GM12878 (cell line): ENCODE measurements around the gene GYG2. TPM values are rescaled to one million over a fixed set of nuclear protein-coding genes. Genes with fewer than 3 reads are reported as not detected.
"Not testable (repeated sequence)": the region's sequence is repeated elsewhere in the genome, so short reads cannot be mapped to it uniquely, and the experiment has no call there.

Source experiments
- ATAC-seq: fragments of 200-7000 bp; cut with Tn5 transposase; 3 replicates; pipeline ENCODE4 v1.9.1; 2020; ENCODE audit warnings: mild to moderate bottlenecking, moderate library complexity
- BruUV-seq: library from RNA; stranded (reverse); fragments of 400-500 nt; replicated peaks from 2 replicates; lab custom pipeline; 2021; lab: Mats Ljungman, UMichigan
- CTCF ChIA-PET: fragments of 300-600 bp; sonication (Branson Sonifier 250); formaldehyde crosslinking; extraction: SDS; loops from one replicate; lab custom pipeline; 2021; ENCODE audit warnings: inconsistent platforms; lab: Yijun Ruan, JAX
- POLR2A ChIA-PET: fragments of 350-600 bp; formaldehyde crosslinking; extraction: SDS; loops from one replicate; lab custom pipeline; 2021; ENCODE audit warnings: inconsistent platforms; lab: Charles Lee
- RAD21 ChIA-PET: fragments of 300-600 bp; sonication (Branson Sonifier 250); formaldehyde crosslinking; loops from one replicate; lab custom pipeline; 2023; ENCODE audit warnings: antibody characterized with exemption; ENCODE audit not compliant: unreplicated experiment; lab: Charles Lee
- SMC1A ChIA-PET: fragments of 300-600 bp; sonication (Branson Sonifier 250); formaldehyde crosslinking; loops from one replicate; lab custom pipeline; 2023; ENCODE audit not compliant: unreplicated experiment, uncharacterized antibody; lab: Charles Lee
- DNase-seq: peaks from one replicate; pipeline ENCODE4 v3.0.0-alpha.2; 2011; ENCODE audit warnings: low read depth, low spot score
- FAIRE-seq: peaks from 3 replicates; lab custom pipeline; 2011; peaks lifted over from hg19 to GRCh38; lab: Jason Lieb, UNC
- H2AFZ ChIP-seq: 2 replicates; pipeline ENCODE4 v1.6.0; 2011; ENCODE audit warnings: low read depth, low read length, control low read depth; ENCODE audit not compliant: control insufficient read depth
- H3K27ac ChIP-seq: 2 replicates; pipeline ENCODE4 v1.5.1; 2011; ENCODE audit warnings: control low read depth; ENCODE audit not compliant: control insufficient read depth, insufficient read depth
- H3K27me3 ChIP-seq, 2 experiments: replicated peaks in 1 of 2; 2 replicates each; pipeline versions ENCODE4 v1.6.0 to v1.6.1; 2011; ENCODE audit warnings: low read length in 1 of 2; ENCODE audit not compliant: control insufficient read depth in 2 of 2, insufficient read depth in 2 of 2
- H3K36me3 ChIP-seq, 2 experiments: 2 replicates each; pipeline ENCODE4 v1.5.1; 2011; ENCODE audit warnings: low read length in 1 of 2; ENCODE audit not compliant: control insufficient read depth in 2 of 2, insufficient read depth in 2 of 2
- H3K4me1 ChIP-seq: 2 replicates; pipeline ENCODE4 v1.6.1; 2011; ENCODE audit warnings: mild to moderate bottlenecking, low read length, moderate library complexity, mixed read lengths; ENCODE audit not compliant: control insufficient read depth, insufficient read depth
- H3K4me2 ChIP-seq: 2 replicates; pipeline ENCODE4 v1.6.0; 2011; ENCODE audit warnings: control low read depth; ENCODE audit not compliant: control insufficient read depth, insufficient read depth
- H3K4me3 ChIP-seq: fragments of 200-600 bp; sonication (generic); 2 replicates; pipeline ENCODE4 v1.5.1; 2016
- H3K79me2 ChIP-seq: 2 replicates; pipeline ENCODE4 v1.6.0; 2011; ENCODE audit warnings: low read length; ENCODE audit not compliant: control insufficient read depth, insufficient read depth
- H3K9ac ChIP-seq: 2 replicates; pipeline ENCODE4 v1.8.0; 2011; ENCODE audit warnings: low read length, control low read depth, mixed read lengths; ENCODE audit not compliant: control insufficient read depth, insufficient read depth
- H3K9me3 ChIP-seq: replicated peaks from 3 replicates; pipeline ENCODE4 v1.5.1; 2011; ENCODE audit warnings: mild to moderate bottlenecking, low read length; ENCODE audit not compliant: control insufficient read depth, insufficient read depth
- H4K20me1 ChIP-seq: 2 replicates; pipeline ENCODE4 v1.6.0; 2011; ENCODE audit not compliant: control insufficient read depth, insufficient read depth
- ASH2L ChIP-seq: fragments of 300-600, 200-600 bp; sonication (generic); IDR thresholded peaks from 2 replicates; pipeline ENCODE4 v1.6.1; 2017; ENCODE audit warnings: low read depth, mild to moderate bottlenecking, borderline replicate concordance
- BACH1 ChIP-seq: fragments of 450-650 bp; IDR thresholded peaks from 2 replicates; pipeline ENCODE4 v1.6.1; 2017; ENCODE audit warnings: mild to moderate bottlenecking, borderline replicate concordance
- KLF5 ChIP-seq: fragments of 450-650 bp; IDR thresholded peaks from 2 replicates; pipeline ENCODE4 v1.6.1; 2014; ENCODE audit warnings: mild to moderate bottlenecking; ENCODE audit not compliant: partially characterized antibody
- PAX8 ChIP-seq: fragments of 450-650 bp; IDR thresholded peaks from 2 replicates; pipeline ENCODE4 v1.6.1; 2017; ENCODE audit warnings: mild to moderate bottlenecking, moderate library complexity
- SREBF1 ChIP-seq: IDR thresholded peaks from 2 replicates; pipeline ENCODE4 v1.6.1; 2012; ENCODE audit warnings: mild to moderate bottlenecking, low read length
- WGBS: methylation state at CpG from one replicate; pipeline ENCODE4 v1.1.6; 2016; ENCODE audit warnings: low lambda C conversion rate; ENCODE audit not compliant: insufficient replicate concordance, insufficient coverage; ENCODE audit errors: missing lambda C conversion rate; 5-methylcytosine and 5-hydroxymethylcytosine counted together
- in situ Hi-C: fragments of 300-500 bp; cut with MboI; formaldehyde crosslinking; loops from 9 replicates; pipeline ENCODE4 v1.14.3; 2018; ENCODE audit warnings: mixed read lengths
- intact Hi-C: fragments of 100-400 bp; cut with micrococcal nuclease; formaldehyde crosslinking; loops from one replicate; pipeline ENCODE4 v1.14.2; 2022; ENCODE audit not compliant: unreplicated experiment
- polyA plus RNA-seq, 11 experiments: library from polyadenylated mRNA; depleted of rRNA in 4 of 11; unstranded in 6 of 11; stranded (reverse) in 5 of 11; fragments of >200 nt; fragmentation: Nextera tagmentation in 4 of 11; fragmentation: Illumina TruSeq in 1 of 11; extraction: Ambion mirVana in 4 of 11; extraction: Trizol in 1 of 11; gene quantifications; 1 replicate in 1 of 11; 2 replicates in 10 of 11; pipeline versions ENCODE4 v1.2.1 to v1.2.3, GENCODE V29; 2011 to 2016; ENCODE audit warnings: inconsistent platforms in 2 of 11, missing spikeins in 2 of 11, low read depth in 1 of 11
- total RNA-seq, 4 experiments: library from RNA; depleted of rRNA in 3 of 4; stranded (reverse); fragments of >200 nt in 3 of 4; fragmentation: Illumina TruSeq in 1 of 4; extraction: Trizol in 1 of 4; gene quantifications; 2 replicates each; pipeline versions ENCODE4 v1.2.1 to v1.2.3, GENCODE V29; 2013 to 2021
- TF ChIP-seq, protein P1 (sequence below): IDR thresholded peaks from 2 replicates; pipeline ENCODE4 v1.6.1; 2012; ENCODE audit warnings: low read depth, low read length, improper control_type of control experiment
- TF ChIP-seq, protein P2 (sequence below): IDR thresholded peaks from 2 replicates; pipeline ENCODE4 v1.6.1; 2012; ENCODE audit warnings: low read depth, low read length, improper control_type of control experiment

Gene GYG2
- total and polyA plus RNA-seq, 10 of the 15 experiments (the other 5 are each of a cell fraction or from before 2014, with no cell fraction given), result 0.05 TPM; not detected in 9

DNA sequence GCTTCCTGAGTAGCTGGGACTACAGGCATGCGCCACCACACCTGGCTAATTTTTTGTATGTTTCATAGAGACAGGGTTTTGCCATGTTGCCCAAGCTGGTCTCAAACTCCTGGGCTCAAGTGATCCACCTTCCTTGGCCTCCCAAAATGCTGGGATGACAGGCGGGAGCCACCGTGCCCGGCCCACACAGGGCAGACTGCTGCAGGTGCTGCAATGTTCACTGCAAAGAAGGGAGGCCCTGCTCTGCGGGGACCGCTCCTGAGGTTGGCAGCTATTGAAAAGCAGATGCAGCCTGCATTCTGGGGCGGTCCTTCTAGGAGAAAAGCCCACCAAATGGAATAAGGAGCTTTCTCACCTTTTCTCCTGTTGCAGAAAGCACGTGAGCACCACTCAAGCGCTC, 95.4 kb downstream of the GYG2 start:
- Histone ChIP-seq H3K79me2 (no peaks in the 10 kb centered on the region), H4K20me1 (no peaks in the 10 kb centered on the region), H3K4me1 (no peaks in the 10 kb centered on the region), H2AFZ (no peak overlapping the region), H3K4me3 (no peak overlapping the region), H3K27me3 (no peaks in the 10 kb centered on the region)
- WGBS, result 61% methylated on average over 9 of the region's 9 CpGs
- SMC1A ChIA-PET, result no interaction called here
- no TSS peak for BruUV-seq
- RAD21 ChIA-PET, result no interaction called here
- DNase-seq, result no peak
- TF ChIP-seq PAX8 (no peak), ASH2L (no peak), BACH1 (no peak), SREBF1 (no peak), KLF5 (no peak)
- TF ChIP-seq, protein P1, sequence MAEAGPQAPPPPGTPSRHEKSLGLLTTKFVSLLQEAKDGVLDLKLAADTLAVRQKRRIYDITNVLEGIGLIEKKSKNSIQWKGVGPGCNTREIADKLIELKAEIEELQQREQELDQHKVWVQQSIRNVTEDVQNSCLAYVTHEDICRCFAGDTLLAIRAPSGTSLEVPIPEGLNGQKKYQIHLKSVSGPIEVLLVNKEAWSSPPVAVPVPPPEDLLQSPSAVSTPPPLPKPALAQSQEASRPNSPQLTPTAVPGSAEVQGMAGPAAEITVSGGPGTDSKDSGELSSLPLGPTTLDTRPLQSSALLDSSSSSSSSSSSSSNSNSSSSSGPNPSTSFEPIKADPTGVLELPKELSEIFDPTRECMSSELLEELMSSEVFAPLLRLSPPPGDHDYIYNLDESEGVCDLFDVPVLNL, result no peak
- TF ChIP-seq, protein P2, sequence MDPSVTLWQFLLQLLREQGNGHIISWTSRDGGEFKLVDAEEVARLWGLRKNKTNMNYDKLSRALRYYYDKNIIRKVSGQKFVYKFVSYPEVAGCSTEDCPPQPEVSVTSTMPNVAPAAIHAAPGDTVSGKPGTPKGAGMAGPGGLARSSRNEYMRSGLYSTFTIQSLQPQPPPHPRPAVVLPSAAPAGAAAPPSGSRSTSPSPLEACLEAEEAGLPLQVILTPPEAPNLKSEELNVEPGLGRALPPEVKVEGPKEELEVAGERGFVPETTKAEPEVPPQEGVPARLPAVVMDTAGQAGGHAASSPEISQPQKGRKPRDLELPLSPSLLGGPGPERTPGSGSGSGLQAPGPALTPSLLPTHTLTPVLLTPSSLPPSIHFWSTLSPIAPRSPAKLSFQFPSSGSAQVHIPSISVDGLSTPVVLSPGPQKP, result no peak
- TF ChIP-seq, all 136 proteins: peak for 0
- ATAC-seq (no peak), FAIRE-seq (no peak)
- no peak overlapping the region for H3K9ac ChIP-seq
- H3K4me2 ChIP-seq, result no peak overlapping the region
- H3K27ac ChIP-seq, result no peak overlapping the region
- ChIA-PET CTCF (no interaction called here), POLR2A (no interaction called here)
- intact Hi-C loops (no loop called here), in situ Hi-C loops (no loop called here)
- H3K36me3 ChIP-seq, result no peaks in the 10 kb centered on the region
- H3K9me3 ChIP-seq, result no peaks in the 10 kb centered on the region; the same call in 2 of the 3 replicates

DNA sequence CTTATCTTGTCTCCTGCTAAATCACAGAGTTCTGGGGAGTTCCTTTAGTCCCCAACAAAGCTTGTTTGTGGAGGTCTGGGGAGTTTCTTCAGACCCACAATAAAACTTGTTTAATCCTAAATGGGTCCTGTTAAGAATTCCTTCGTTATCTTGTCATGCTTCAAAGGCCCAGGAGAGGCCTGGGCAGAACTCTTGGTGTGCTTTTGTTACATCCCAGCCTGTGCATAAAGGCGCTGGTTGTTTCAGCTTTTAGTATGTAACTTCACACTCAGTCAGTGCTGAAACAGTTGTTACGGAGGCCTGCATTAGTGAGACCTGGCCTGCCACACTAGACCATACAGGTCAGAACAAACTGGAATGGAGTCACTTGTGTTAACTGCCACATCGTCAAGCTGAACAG, 97.5 kb downstream of the GYG2 start:
- RAD21 ChIA-PET, H3K27me3 ChIP-seq, ATAC-seq, H3K9me3 ChIP-seq, CTCF ChIA-PET, H3K9ac ChIP-seq, H3K27ac ChIP-seq, H4K20me1 ChIP-seq, H2AFZ ChIP-seq, SMC1A ChIA-PET, H3K4me1 ChIP-seq, DNase-seq, intact Hi-C loops, H3K79me2 ChIP-seq, H3K4me3 ChIP-seq, in situ Hi-C loops, FAIRE-seq, BruUV-seq, H3K36me3 ChIP-seq, H3K4me2 ChIP-seq, POLR2A ChIA-PET: not testable (repeated sequence)
- WGBS, result 77% methylated on average over 4 of the region's 4 CpGs
